NOMO-1 treated with DMSO at 0.1 percent for 48 hours (cell line): ENCODE results near the gene NXN.
A peak's percentile ranks its signal among the peaks of the same experiment; 100 is the strongest.
"Not testable (repeated sequence)": the region's sequence is repeated elsewhere in the genome, so short reads cannot be mapped to it uniquely, and the experiment has no call there.

Experiments used
- DNase-seq: peaks from one replicate; lab custom pipeline; 2025; ENCODE audit not compliant: unreplicated experiment; lab: John Stamatoyannopoulos, UW

The NXN gene

DNA sequence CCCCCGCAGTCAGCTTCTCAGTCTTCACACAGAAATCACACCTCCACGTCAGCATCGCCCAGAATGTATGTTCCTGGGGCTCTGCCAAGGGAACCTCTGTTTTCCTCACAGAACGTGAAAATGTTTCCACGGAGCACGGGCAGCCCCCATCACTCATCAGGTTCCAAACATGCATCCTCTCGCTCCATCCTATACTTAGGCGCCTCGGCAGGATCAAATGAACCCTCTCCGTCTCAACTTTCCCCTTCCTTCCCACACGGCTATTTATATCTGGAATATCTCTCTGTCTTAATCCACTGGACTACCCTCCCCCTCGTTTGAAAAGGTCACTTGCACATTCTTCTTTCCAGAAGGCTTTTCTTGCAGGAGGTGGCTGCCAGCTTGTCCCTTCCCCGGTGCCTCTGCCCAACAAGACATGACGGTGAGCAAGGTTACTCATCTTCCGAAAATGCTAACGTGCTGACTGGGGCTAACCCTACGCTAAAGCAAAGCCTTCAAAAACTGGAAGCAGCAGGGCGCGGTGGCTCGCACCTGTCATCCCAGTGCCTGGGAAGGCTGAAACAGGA lies 21.6 kb downstream of the NXN start:
- no peak for DNase-seq

DNA sequence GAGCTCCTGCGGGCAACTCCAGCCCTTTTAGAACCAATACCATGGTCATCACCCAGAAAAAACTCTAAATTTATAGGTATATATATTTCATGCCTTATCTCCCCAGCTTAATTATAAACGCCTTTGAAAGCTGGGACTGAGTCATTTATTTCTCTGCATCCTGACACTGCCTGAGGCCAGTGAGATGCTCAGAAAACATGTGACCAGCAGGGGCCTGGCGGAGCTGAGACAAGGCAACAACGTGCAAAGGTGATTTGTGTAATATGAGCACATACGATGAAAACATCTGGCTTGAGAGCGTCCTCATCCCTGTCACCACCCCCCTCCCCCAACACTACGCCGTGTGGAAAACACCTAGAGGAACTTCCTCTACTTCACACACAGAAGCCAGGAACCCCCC lies 22.7 kb downstream of the NXN start:
- DNase-seq: no peak

DNA sequence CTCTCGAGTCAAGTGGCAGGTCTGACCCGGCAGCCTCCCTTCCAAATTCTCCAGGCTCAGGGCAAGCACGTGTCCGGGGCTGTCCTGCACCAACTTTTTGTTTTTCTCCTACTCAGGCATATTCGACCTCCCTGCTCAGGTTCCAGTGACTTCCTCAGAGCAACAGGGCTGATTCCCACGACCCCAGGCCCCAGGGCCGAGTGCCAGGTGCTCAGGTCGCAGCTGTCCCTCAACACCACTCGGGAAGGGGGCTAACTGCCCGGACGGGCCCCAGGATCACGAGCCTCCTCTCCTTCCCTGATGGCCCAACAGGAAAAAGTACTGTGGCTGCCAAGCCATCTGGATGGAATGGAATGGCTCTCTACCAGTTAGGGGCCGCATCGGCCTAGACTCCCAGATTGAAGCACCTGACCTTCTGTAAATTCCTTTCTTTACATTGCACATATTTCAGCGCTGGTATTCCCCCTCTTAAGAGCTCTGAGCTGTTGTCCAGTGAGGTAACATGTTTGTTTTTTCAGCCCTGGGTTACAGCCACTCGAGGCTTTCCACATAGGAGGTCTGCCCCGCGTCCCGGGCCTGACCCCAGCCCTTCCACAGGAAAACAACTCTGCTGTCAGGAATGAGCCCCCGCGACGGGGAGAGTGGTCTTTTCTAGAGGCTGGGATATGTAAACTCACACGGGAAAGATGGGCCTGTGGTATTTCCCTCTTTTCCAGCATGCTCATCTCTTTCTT lies 25.0 kb downstream of the NXN start:
- DNase-seq: no peak

DNA sequence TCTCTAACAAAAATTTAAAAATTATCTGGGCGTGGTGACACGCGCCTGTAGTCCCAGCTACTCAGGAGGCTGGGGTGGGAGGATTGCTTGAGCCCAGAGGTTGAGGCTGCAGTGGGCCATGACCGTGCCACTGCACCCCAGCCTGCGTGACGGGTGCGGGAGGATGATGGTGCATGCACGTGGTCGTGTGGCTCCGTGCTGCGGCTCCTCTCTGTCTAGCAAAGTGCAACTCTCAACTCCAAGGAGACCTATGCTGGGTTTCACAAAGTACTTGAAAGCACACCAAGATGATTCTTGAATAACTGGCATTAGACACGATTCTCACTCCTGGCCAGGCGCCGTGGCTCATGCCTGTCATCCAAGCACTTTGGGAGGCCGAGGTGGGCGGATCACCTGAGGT lies 25.8 kb downstream of the NXN start:
- DNase-seq: no peak

DNA sequence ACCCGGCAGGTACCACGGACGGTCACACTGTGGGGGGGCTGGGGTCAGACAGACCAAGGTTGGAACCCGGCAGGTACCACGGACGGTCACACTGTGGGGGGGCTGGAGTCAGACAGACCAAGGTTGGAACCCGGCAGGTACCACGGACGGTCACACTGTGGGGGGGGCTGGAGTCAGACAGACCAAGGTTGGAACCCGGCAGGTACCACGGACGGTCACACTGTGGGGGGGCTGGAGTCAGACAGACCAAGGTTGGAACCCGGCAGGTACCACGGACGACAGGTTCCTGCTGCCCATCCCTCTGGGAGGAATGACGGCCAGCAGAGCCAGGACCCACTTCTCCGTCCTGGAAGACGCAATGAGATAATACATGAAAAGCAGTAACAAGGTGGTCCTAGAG lies 27.0 kb downstream of the NXN start:
- DNase-seq: not testable (repeated sequence)

DNA sequence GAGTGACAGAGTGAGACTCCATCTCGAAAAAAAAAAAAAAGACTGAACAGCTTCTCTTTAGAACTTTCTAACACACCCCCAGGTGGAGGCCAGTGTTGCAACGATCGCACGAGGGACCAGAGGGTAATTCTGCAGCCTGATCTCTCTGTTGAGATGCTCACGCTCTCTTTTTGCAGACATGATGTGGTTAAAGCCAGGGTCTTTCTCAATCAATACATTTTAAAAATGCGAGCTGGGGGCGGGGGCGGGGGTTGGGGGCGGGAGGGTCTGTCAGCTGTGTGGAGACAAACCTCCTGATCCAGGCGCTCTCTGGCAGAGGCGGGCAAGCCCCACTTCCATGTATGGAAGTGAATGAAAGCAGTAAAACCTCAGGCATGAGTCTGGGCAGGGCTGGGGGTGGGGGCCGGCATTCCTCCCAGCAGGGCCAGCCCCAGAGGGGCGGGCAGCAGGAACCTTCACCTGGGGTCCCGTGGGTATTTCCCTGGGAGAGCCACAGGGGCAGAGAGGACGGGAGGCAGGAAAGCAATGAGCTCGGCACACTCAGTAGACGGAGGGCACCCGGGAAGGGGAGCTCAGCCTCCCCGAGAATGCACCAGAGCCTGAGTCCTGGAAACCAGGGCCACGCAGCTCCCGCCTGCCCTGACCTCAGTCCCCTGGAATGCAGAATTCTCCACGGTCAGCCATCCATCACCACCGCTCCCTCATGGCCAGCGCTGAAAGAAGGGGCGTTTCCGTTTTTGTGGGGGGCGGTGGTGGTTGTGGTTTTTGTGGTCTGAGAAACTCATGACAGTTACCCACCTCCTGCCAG lies 28.0 kb downstream of the NXN start:
- peak; percentile 53 for DNase-seq

DNA sequence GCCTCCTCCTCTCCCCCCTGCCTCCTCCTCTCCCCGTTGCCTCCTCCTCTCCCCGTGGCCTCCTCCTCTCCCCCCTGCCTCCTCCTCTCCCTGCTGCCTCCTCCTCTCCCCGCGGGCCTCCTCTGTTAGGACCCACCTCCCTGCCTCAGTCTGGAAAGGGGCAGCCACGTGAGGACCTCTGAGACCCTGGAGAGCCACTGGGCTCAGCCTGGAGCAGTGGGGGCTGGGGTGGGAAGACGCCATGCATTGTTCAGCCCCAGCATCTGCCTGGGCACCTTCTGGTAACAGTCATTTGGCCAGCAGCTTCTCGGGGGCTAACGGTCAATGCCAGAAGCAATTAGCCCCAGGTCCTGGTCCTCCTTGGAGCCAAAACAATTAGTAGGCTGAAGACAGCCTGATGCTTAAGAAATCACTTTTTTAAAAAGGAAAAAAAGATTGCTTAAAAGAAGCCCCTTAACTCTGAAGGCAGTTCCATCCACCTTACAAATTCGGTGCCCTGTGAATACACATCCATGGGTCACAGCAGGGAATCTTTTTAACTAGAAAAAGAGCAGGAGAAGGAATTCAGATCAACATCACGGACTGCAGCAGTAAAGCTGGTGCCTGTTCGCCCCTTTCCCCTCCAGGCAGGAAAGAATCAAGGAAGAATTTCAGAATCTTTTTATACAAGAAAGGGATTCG lies 29.8 kb downstream of the NXN start:
- no peak for DNase-seq

DNA sequence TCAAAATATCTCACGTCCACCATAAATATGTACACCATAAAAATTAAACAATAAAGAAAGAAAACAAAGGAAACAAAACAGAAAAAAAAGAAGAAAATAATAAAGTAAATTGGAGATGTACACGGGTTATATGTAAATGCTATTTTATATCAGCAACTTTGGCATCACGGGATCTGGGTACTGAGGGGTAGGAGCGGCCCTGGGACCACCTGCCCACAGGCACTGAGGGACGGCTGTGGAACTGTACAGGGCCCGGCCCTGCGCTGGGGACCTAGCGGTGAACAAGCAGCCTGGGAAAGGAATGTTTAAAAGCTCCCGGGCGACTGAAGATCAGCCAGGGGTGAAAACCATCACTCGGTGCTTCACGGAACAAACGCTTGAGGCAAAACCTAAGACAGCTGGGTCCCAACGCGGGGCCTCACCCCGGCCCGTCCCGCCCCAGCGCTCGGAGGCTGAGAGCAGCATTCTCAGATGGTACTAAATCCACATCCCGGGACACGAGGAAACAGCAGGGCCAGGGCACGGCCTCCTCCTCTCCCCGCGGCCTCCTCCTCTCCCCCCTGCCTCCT lies 31.2 kb downstream of the NXN start:
- DNase-seq: no peak

DNA sequence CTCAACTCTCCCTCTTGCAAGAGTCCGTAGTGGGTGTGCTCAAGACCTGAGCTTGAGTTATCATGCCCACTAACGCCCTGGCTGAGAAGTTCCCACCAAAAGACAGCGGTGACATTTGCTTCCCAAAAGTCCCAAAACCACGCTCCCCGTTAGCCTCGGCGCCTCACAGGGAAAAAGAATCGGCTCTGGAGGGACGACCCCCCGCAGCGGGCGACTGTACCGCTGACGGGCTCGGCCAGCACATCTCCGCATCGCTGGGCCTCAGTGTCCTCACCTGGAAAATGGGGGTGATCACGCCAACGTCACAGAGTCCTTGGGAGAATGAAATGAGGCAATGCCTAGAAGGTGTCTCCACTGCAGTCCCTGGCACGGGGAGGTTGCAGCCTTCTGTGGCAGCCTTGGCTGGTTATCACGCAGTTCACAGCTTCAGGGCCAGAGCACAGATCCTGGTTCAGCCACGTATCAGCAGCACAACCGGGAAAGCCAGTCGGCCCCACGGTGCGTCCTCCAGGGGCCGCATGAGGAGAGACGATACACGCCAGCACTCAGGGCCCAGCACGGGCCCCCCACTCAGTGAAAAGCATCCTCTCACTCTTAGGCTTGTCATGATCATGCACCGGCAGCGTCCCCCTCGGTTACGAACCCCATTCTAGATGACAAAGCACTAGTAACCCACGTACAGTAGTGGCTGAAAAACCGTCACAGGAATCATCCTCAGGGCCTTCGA lies 32.9 kb downstream of the NXN start:
- no peak for DNase-seq

DNA sequence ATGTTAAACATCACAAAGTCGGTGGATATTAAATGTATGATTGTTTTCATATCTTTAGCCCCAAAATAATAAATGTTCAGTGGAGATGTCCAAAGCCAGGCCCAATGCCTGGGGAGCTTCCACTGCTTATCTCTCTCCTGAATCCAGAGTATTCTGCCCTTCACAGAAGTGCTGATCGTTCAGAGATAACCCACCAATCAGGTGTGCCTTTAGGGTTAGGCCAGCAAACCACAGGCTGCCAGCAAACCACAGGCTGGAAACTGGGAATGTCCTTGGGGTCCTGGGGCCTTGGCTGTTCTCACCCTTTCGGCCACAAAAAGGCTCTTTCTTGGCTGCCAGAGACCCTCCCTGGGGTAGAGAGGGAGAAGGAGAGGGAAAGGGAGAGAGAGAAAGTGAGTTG lies 33.9 kb downstream of the NXN start:
- no peak for DNase-seq

DNA sequence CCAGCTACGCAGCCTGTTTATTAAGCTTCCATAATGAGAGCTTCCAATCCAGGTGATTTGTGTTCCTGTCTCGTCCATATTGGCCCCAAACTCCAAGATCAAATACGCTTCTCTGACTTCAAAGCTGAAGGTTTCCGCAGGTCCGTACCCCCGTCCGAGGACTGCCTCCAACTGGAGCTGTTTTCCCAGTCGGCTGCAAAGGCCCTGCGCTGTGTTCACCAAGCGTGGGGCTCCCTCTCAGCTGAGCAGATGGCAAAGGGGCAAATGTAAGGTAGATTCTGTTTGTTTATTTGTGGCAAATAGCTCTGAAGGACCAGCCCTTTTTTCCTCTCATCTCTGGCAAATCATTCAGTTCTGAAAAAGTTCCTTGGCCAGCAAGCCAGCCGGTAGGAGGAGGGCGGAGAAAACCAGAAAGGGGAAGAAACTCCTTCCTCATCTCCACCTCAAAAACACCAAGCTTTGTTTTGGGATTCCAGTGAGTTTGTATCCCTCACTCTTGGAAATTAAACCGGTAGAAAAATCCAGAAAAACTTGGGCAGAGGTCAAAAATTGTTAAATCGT lies 35.2 kb downstream of the NXN start:
- peak; percentile 48 for DNase-seq

DNA sequence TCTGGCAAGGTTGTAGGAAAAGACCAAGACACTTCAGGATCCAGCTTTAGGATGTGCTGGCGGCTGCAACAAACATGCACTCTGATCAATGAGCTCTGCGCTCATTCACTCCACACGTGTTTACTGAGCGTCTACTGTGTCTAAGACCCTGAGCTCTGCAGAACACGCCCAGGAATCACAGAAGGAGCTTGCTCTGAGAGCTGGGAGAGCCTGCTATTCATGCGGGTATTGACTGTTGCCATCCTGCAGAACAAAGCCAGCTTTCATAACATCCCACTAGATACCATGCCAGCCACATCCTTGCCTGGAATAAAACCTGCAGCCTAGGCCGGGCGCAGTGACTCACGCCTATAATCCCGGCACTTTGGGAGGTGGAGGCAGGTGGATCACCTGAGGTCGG lies 44.1 kb downstream of the NXN start:
- DNase-seq: no peak

DNA sequence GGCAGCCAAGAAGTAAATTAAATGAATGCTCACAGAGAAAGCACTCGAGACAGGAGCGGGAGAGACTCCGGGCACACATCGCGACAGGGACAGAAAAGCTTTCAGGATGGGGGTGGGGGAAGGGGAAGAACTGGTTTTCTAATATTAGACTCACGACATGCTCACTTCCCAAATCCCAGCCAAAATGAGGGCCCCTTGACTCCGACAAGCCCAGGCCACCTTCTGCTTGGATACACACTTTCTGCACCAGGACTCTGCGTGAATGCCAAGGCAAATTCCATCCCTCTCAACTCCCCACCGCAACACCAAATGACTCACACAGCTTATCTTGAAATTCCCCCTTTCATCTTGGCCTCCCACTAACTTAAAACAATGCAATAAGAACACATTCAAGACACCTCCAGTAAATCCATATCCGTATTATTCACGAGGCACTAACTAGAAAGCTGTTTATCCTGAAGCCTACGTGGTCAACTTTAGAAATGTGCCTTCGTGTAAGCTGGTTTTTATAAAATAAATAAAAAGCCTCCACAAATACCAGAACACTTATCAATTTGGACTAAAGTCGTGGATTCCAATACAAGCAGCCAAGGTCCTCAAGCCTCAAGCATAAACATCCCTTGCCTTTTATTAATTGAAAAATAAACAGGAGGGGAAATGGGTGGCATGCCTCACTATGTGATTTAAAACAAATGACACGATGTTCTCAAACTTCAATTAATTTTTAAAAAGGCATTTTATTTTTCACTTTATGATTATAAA lies 46.1 kb downstream of the NXN start:
- DNase-seq: no peak

DNA sequence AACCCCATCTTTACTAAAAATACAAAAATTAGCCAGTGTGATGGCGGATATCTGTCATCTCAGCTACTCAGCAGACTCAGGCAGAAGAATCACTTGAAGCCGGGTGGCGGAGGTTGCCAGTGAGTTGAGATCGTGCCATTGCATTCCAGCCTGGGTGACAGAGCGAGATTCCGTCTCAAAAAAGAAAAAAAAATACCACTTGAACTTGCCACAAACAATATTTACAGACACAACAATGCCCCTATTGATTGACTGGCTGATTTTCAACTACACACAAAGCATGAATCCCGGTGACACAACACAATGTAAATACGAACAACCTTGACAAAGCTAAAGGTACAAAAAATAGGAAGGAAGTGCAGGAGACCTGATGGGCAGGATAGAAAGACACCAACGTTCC lies 49.3 kb downstream of the NXN start:
- DNase-seq: no peak

DNA sequence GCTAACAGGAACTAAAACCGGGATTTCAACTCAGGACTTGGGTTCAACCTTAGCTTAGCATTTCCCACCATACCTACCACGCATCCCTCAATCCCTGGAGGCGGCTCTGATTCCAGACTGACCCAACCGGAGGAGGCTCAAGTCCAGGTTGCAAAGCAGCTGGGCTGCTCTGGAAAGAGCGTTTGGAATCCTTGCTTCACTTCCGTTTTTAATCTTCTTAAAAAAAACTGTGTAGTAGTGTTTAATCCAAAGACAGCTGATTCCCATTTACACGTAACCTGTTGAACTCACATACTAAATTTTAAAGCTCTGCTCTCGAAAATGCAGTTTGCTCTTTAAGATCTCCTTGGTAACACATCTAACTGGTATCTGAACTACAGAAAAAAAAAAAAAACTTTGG lies 50.0 kb downstream of the NXN start:
- DNase-seq: no peak

DNA sequence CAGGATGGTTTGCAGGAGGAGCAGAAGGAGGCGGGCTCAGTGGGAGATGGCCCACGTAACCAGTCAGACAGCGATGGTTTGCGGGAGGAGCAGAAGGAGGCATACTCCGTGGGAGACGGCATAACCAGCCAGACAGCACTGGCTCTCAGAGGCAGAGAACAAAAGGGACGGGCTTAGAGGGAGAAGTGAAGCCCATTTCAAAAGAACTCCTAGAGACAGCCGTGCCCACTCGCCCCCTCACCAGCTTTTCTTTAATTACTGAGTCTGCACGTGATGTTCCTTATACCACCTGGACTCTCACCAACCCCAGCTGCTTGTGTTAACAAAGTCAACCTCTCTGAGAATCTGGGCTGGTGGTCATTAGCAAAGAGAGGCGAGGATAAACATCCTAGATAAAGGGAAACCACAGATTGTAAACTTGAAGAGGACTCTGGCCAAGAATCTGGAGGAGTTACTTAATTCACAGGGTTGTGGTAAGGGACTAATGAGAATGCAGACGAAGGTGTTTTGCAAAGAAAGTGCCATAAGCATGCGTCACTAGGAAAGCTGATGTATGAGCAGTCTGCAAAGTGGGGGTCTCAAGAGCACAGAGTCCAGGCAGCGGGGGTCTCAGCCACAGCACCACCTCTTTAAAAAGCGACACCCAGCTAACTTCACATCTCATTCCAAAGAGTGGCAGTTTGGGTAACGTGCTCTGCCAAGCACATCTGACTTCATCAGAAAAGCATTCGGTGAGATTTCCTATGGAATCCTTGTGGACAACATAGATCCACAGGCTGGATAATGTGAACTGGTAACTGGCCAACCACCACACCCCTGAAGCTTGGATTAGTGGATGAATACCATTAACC lies 51.7 kb downstream of the NXN start:
- no peak for DNase-seq

DNA sequence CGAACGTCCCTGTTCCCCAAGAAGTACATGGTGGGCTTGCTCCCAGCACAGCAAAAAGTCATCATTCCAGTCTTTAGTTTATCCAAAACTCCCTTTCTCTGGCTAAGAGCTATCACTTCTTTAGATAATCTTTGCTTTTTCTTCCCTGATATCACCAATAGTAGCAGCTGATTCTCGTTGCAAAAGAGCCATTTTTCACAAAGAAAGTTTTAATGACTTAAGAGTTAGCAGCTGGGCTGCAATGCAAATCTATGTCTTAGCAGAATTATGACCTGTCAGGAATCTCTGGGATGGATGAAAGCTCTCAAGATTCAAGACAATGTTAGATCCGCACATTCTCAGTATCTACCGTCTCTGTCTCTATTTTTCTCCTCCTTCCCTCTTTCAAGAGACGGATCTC lies 53.8 kb downstream of the NXN start:
- DNase-seq: no peak

DNA sequence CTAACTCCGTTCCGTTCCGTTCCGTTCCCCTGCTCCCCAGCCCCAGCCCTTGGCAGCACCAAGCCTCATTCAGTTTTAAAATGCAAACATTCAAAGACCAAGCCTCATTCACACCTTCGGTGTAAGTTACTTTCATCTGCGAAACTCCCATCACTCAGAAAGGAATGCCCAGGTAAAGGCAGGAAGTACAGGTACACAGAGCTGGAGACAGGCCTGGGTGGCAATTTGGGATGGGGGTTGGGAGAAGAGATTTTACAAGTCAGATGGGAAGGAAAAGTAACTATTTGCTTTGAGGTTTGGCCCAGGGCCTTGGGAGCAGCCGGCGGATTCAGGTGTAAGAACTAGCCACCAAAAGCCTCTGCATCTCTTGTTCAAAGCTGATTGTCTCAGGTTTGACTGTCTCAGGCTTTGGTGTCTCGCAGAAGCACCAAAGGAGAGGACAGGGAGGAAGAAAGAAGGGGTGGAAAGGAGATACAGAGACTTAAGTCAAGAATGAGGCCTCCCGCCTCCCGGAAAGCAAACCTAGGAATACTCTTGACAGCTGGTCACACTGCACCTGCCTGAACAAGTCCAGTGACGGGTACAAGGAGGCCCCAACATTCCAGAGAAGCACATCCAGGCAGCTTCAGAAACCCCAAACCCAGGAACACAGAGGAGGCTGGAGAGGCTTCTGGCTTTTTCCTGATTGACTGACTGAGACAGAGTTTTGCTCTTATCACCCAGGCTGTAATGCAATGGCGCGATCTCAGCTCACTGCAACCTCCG lies 54.7 kb downstream of the NXN start:
- DNase-seq: no peak
